Osteocyte (in vitro differentiated cells): ENCODE results near the gene NBR1. TPM values are rescaled to one million over a fixed set of nuclear protein-coding genes. Genes with fewer than 3 reads are reported as not detected.
"Not testable (repeated sequence)": the region's sequence is repeated elsewhere in the genome, so short reads cannot be mapped to it uniquely, and the experiment has no call there.

Experiments
- DNase-seq: peaks from one replicate; pipeline ENCODE4 v3.0.0; 2021; ENCODE audit warnings: mixed read lengths; ENCODE audit not compliant: unreplicated experiment; ENCODE audit errors: extremely low spot score
- H3K27ac Mint-ChIP-seq: one replicate; pipeline ENCODE4 v1.8.0; 2021; ENCODE audit warnings: mild to moderate bottlenecking, mixed read lengths; ENCODE audit not compliant: unreplicated experiment
- H3K27me3 Mint-ChIP-seq: one replicate; pipeline ENCODE4 v1.8.0; 2021; ENCODE audit warnings: mixed read lengths; ENCODE audit not compliant: unreplicated experiment
- H3K36me3 Mint-ChIP-seq: one replicate; pipeline ENCODE4 v1.8.0; 2021; ENCODE audit warnings: mixed read lengths; ENCODE audit not compliant: unreplicated experiment
- H3K4me1 Mint-ChIP-seq: one replicate; pipeline ENCODE4 v1.8.0; 2021; ENCODE audit warnings: mixed read lengths; ENCODE audit not compliant: unreplicated experiment
- H3K4me3 Mint-ChIP-seq: one replicate; pipeline ENCODE4 v1.8.0; 2021; ENCODE audit warnings: mild to moderate bottlenecking, moderate library complexity, mixed read lengths; ENCODE audit not compliant: unreplicated experiment
- H3K9me3 Mint-ChIP-seq: one replicate; pipeline ENCODE4 v1.8.0; 2021; ENCODE audit warnings: mixed read lengths; ENCODE audit not compliant: unreplicated experiment
- CTCF ChIP-seq: fragments of 200-600 bp; sonication (generic); IDR thresholded peaks from 2 replicates; pipeline ENCODE4 v1.5.0; 2021; ENCODE audit warnings: antibody characterized with exemption, mild to moderate bottlenecking, moderate library complexity
- total RNA-seq: library from RNA; stranded (reverse); gene quantifications from 2 replicates; pipeline ENCODE4 v1.2.1, GENCODE V29; 2021

Gene NBR1
- total RNA-seq, 1 donor from 2014 or later = 102 TPM

- Mint-ChIP-seq H3K4me1 (no peaks in the 10 kb centered on the region), H3K4me3 (no peak overlapping the region), H3K9me3 (no peaks in the 10 kb centered on the region), H3K36me3 (no peaks in the 10 kb centered on the region), H3K27me3 (no peaks in the 10 kb centered on the region), H3K27ac (no peak overlapping the region)
- no peak for TF ChIP-seq CTCF
- peak; percentile 70 for DNase-seq
Observed at GRCh38 chr17:43224146-43224705, 53.2 kb downstream of the NBR1 start.

DNA sequence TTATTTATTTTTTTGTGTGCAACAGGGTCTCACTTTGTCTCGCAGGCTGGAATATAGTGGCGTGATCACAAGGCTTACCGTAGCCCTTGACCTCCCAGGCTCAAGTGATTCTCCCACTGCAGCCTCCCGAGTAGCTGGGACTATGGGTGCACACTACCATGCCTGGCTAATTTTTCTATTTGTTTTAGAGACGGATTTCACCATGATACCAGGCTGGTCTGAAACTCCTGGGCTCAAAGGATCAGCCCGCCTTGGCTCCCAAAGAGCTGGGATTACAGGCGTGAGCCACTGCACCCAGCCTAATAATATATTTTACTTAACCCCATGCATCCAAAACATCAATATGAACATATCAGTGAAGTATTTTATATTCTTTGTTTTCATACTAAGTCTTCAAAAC, 55.4 kb downstream of the NBR1 start:
- Mint-ChIP-seq H3K27ac (no peak overlapping the region), H3K4me3 (no peak overlapping the region), H3K27me3 (no peaks in the 10 kb centered on the region), H3K9me3 (no peaks in the 10 kb centered on the region), H3K4me1 (no peaks in the 10 kb centered on the region), H3K36me3 (no peaks in the 10 kb centered on the region)
- no peak for TF ChIP-seq CTCF
- DNase-seq = peak; percentile 51

DNA sequence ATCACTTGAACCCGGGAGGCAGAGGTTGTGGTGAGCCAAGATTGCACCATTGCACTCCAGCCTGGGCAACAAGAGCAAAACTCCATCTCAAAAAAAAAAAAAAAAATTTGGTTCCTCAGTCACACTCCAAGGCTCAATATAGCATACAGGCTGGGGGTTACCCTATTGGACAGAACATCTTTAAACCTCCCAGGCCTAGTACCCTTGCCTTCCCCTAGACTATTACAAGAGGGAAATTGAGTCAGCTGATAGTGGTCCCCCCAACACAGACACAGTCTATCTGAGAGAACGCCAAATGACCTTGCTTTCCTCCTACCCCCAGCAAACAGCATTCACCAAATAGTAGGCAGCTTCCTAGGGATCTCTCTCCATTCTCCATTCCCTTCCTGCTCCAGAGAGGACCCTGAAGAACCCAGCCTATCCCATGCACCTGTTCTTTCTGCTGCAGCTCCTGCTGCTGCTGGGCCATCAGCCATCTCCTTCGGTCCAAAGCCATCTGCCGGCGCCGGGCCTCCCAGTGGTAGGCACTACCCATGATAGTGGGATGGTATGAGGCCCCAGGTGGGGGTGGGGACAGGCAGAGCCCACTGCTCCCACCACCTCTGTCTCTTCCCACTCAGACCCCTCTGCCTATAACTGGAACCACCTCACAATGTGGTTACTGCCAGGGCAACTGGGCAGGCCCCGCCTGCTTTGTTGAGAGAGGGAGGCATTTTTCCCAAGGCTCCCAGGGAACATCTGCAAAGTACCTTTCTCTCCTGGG, 57.2 kb downstream of the NBR1 start, which contains the start of gene CCDC200:
CCDC200 (minus strand) TSS at position 604 of the 763 bp plus-strand sequence; CDS start at position 535, 69 bp downstream.
- H3K4me1 Mint-ChIP-seq, H3K27ac Mint-ChIP-seq, H3K27me3 Mint-ChIP-seq, H3K4me3 Mint-ChIP-seq, H3K9me3 Mint-ChIP-seq, H3K36me3 Mint-ChIP-seq, DNase-seq: not testable (repeated sequence)

DNA sequence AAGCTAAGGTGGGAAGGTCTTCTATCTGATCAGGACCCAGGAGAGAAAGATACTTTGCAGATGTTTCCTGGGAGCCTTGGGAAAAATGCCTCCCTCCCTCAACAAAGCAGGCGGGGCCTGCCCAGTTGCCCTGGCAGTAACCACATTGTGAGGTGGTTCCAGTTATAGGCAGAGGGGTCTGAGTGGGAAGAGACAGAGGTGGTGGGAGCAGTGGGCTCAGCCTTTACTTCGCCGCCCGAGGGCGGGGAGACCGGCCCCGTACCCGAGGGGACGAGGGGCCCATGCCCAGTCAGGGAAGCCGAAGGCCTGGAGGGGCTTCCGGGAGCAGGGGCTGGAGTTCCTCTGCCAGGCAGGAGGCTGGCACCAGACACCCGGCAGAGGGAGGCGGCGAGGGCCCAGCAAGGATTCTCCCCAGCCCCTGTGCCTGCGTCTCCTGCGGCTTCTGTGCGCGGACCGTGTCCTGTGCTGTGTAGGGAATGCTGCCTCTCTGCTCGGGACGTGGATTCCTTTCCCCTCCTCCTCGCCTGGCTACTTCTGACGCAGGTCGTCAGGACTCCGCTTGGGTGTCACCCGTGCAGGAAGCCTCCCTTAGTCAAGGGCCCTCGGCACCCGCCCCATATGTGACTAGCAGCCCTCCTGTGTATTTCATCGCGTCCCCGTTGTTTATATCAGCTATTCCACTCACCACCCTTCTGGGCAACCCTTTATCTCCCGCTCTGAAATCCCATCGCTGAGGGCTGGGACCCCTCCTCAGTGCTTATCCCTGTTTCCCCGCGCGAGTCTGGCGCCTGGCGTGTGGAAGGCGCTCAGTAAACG, 60.4 kb downstream of the NBR1 start:
- not testable (repeated sequence) for H3K27me3 Mint-ChIP-seq, H3K4me3 Mint-ChIP-seq, H3K9me3 Mint-ChIP-seq, H3K4me1 Mint-ChIP-seq, H3K27ac Mint-ChIP-seq, H3K36me3 Mint-ChIP-seq
- peak; percentile 77 for DNase-seq

DNA sequence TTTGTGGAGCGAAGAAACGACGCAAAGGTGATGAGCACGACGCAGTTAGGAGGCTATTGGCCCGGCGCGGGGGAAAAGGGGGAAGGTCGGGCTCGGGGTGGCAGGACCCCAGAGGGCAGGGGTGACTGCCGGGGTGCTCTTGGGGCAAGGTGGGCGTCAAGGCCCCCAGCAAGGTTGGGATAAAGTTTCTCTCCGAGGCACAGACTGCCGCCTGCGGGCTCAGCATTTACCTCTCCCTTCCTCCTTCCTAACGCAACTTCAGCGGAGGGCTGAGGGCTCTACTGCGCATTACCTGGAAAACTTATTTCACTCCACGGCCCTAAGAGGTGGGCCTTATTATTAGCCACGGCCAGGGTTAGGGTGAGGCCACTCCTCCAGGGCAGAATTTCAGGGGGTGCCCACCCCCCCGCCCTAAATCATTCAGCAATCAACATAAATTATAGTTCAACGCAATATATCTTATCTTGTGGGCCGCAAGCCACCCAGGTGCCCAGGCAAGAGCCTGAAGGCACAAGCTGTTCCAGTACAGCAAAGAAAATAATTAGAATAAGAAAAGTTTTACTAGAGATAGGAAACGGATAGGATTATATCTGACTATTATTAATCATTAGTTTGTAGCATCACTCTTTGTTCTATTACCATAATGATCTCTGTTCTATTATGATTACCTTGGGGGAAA, 61.1 kb downstream of the NBR1 start:
- H3K27ac Mint-ChIP-seq, H3K4me1 Mint-ChIP-seq, H3K9me3 Mint-ChIP-seq, H3K36me3 Mint-ChIP-seq, H3K27me3 Mint-ChIP-seq, H3K4me3 Mint-ChIP-seq: not testable (repeated sequence)
- peak; percentile 96 for DNase-seq

GRCh38 chr17:43233263-43233662, 62.2 kb downstream of the NBR1 start:
- not testable (repeated sequence) for H3K9me3 Mint-ChIP-seq, H3K27me3 Mint-ChIP-seq, H3K36me3 Mint-ChIP-seq, H3K4me1 Mint-ChIP-seq, DNase-seq, H3K27ac Mint-ChIP-seq, H3K4me3 Mint-ChIP-seq

DNA sequence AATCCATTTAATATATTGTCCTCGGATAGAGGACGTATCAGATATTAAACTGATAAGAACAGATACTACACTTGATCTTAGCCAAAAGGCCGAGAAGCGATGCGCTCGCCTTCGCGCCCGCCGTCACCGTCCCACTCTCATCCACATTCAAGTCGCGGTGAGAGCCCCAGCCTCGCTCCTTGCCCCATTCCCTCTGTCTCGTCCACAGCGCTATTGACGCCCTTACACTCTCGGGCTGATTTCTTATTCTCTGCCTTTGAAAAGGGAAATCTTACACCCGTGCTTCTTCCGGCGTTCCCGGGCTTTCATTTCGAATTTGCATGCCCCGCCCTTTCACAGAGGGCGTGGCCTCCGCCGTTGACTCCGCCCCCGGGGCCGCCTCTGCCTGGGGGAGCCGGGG, 62.9 kb downstream of the NBR1 start, which contains the start of gene RNU2-1:
RNU2-1 (minus strand) TSS at position 101 of the 400 bp plus-strand sequence.
- H3K27ac Mint-ChIP-seq, H3K4me3 Mint-ChIP-seq, H3K9me3 Mint-ChIP-seq, DNase-seq, H3K27me3 Mint-ChIP-seq, H3K4me1 Mint-ChIP-seq, H3K36me3 Mint-ChIP-seq: not testable (repeated sequence)

DNA sequence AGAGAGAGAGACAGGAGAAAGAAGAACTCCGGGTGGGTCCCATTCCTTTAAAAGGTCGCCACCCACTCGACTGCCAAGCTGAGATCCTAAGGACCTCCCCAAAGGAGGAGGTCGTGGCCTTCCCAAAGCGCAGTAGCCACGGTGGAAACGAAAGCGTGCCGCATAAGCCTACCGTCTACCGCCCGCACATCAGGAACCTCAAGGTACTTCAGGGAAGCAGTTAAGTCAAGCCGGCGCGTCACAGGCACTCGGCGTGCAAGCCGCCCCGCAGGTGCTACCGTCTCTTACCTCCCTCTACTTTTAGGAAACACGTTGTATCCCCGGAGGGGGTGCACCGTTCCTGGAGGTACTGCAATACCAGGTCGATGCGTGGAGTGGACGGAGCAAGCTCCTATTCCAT, 68.6 kb downstream of the NBR1 start:
- not testable (repeated sequence) for DNase-seq, H3K36me3 Mint-ChIP-seq, H3K27me3 Mint-ChIP-seq, H3K9me3 Mint-ChIP-seq, H3K4me1 Mint-ChIP-seq, H3K4me3 Mint-ChIP-seq, H3K27ac Mint-ChIP-seq

DNA sequence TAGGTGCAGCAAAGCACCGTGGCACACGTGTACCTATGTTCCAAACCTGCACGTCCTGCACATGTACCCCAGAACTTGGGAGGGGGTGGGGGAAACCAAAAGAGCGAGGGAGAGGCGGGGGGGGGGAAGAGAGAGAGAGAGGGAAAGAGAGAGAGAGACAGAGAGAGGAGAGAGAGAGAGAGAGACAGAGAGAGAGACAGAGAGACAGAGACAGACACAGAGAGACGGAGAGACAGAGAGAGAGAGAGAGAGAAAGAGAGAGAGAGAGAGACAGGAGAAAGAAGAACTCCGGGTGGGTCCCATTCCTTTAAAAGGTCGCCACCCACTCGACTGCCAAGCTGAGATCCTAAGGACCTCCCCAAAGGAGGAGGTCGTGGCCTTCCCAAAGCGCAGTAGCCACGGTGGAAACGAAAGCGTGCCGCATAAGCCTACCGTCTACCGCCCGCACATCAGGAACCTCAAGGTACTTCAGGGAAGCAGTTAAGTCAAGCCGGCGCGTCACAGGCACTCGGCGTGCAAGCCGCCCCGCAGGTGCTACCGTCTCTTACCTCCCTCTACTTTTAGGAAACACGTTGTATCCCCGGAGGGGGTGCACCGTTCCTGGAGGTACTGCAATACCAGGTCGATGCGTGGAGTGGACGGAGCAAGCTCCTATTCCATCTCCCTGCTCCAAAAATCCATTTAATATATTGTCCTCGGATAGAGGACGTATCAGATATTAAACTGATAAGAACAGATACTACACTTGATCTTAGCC, 69.8 kb downstream of the NBR1 start:
- not testable (repeated sequence) for DNase-seq, H3K27me3 Mint-ChIP-seq, H3K27ac Mint-ChIP-seq, H3K4me1 Mint-ChIP-seq, H3K4me3 Mint-ChIP-seq, H3K36me3 Mint-ChIP-seq, H3K9me3 Mint-ChIP-seq
